ENCODE data around the gene MLEC.
"Not testable (repeated sequence)": the region's sequence is repeated elsewhere in the genome, so short reads cannot be mapped to it uniquely, and the experiment has no call there.

Gene MLEC

DNA sequence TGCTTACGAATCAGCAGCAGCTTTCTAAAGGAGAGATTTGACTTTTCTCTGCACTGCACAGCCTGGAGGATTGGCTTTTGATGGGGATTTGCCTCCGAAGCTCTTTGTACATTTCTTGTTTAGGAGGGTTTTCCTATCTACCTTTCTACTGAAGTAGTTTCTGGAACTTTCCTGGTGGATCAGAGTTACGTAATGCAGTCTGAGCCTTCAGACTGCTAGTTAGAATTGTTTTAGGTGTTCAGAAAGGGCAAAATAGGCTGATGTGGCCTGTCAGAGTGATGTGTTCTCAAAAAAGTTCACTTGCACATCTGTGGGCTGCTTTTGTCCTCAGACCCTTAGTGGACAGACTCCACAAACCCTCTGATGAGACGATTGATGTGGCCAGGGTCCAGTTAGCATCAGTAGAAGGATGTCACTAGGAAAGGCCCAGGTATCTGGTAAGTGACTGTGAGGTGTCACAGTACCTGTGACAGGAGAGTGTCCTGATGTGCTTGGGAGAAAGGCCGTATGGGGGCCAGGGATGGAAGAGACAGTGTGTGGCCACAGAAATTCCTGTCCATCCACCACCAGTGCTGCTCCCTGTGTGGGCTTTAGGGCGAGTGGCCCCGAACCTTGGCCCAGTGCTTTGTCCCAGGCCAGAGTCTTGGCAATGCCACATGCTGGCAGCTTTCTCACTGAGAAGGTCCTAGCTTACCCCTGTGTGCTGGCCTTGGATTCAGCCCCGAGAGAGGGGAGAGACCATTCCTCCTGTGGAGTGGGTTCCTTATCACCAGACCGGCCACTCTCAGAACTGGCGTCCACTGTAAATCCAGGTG is 34.2 kb downstream of the MLEC start:
- DNase-seq (ENCODE audit: low read depth in 2 of 2) = no peak

DNA sequence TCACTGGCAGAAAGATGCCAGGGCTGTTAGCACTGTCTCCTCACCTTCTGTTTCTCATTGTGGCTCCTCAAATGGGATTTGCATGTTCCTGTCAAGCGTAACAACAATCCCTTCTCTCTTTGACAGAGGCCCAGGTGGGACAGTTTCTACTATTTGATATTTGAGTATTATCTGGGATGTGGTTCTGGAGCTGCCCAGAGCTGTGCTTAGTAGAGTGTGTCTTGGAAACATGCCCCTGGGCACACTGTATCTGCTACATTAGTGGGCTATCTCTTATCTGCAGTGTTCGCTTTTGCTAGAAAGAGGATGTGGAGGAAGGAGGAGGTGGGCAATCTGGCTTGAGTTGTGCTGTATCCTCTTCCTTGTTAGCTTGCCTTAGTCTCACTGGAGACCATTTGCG is 34.9 kb downstream of the MLEC start:
- no peak for DNase-seq (ENCODE audit: low read depth in 2 of 2)

DNA sequence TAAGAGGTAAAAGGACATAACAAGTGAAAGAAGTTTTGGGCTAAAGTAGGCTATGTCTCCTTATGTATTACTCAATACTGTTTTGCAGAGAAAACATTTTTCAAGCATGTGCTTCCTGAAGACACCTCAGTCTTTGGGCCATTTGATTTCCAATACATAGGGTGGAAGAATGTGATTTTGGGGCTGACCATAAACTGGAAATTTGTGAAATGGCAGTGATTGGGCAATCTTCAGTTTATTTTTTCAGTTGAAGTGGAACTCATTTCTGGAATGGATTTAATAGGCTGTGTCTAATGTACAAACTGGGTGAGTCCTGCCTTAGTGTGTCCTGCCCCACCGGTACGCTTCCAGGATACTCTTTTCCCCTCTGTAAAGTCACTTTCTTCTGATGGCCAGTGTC is 35.8 kb downstream of the MLEC start:
- DNase-seq (ENCODE audit: low read depth in 2 of 2) = no peak

DNA sequence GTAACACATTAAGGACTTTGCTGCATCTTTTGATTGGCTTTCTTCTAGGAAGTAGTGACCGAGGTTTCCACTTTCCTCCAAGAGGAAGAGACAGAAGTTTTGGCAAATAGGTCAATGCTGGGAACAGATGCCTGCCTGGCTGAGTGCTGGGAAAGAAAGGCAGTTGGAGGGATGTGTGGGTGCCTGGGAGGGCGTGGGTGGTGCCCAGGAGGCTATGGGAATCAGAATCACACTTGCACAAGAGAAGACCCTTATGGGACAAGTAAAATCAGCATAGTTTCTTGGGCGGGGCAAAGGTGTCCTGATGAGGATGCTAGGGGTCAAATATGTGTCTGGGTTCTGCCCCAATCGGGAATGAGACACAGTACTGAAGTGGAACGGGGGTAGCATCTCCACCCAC is 37.8 kb downstream of the MLEC start:
- no peak for DNase-seq (ENCODE audit: low read depth in 2 of 2)

DNA sequence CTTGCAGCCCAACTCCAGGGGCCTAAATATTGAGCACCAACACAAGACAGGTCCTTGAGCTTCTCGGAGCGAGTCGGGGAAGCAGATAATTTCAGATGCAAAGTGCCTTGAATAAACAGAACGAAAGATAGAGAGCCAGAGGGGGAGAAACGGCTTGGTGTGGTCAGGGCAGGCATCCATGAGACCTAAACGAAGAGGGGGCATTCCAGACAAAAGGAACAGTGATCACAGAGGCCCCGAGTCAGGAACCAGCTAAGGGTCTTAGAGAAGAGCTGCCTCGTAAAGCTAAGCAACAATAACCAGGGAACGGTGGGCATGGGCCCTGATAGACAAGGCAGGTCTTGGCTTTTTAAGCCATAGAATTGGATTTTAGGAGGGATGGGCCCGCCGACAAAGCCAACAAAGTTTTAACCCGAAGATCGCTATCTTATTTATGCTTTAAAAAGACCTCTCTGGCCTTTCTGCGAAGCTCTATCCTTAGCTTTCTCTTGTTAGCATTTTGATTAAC is 38.3 kb downstream of the MLEC start:
- DNase-seq (ENCODE audit: low read depth in 2 of 2) = no peak

DNA sequence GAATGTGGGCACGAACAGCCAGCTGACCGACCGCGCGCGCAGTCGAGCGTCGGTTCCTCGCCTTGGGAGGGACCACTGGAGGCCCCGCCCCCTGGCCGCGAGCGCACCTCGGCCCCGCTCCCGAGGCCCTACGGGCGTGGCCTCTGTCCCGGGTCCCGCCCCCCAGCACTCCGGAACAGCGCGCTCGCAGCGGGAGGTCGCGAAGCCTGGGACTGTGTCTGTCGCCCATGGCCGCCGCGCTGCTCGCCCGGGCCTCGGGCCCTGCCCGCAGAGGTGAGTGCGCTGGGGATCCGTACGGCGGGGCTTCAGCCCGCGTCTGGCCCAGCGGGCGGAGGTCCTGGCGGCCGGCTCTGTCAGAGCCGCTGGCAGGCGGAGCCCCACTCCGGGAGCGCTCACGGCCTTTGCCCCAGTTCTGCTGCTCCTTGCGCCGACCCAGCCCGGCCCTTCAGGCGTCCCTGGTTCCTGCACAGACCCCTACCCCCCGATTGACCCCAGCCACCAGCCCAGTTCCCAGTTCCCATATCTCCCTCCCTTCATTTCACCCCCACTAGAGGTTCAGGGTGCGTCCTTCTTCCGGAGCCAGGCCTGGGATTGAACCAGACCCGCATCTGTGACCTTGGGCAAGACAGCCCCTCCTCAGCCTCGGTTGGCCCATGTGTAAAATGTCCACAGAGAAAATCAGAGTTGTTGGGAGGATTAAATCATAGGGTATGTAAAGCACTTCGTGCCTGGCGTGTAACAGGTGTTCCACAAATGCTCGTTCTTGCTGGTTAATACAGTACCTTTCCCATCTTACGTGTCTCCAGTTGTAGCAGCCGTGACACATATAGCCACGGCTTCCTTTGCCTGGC is 38.9 kb downstream of the MLEC start, which contains the start of gene ACADS:
ACADS (plus strand) TSS at position 168 of the 851 bp plus-strand sequence; CDS start at position 228, 60 bp downstream.
- DNase-seq (ENCODE audit: low read depth in 2 of 2) = peak; percentile 90 to 91

DNA sequence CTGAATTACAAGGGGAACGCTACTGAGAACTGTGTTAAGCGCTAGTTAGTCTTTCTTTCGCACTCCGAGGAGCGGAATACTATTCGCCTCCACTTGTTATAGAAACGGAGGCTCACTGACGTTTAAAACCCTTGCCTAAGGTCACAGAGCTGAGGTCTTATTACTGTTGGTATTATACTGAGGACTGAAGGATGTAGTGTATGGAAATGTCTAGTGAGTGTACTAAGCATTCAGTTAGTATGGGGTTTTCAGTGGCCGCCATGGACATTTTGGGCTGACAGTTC is 39.5 kb downstream of the MLEC start:
- no peak for DNase-seq (ENCODE audit: low read depth in 2 of 2)

DNA sequence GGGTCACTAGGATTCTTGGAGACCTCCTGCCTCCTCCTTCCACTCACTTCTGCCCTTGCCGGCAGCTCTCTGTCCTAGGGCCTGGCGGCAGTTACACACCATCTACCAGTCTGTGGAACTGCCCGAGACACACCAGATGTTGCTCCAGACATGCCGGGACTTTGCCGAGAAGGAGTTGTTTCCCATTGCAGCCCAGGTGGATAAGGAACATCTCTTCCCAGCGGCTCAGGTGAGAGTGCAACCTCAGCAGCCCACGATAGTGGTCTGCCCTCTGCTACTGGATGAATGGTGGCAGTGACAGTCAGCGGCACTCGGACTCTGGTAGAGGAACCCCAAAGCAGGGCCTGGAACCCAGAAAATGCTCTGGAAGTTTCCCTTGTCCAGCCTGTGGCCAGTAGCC is 40.0 kb downstream of the MLEC start:
- no peak for DNase-seq (ENCODE audit: low read depth in 2 of 2)

DNA sequence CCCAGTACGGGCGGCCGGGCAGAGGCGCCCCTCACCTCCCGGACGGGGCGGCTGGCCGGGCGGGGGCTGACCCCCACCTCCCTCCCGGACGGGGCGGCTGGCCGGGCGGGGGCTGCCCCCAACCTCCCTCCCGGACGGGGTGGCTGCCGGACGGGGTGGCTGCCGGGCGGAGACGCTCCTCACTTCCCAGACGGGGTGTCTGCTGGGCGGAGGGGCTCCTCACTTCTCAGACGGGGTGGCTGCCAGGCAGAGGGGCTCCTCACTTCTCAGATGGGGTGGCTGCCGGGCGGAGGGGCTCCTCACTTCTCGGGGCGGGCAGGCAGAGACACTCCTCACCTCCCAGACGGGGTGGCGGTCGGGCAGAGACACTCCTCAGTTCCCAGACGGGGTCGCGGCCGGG is 45.2 kb downstream of the MLEC start:
- not testable (repeated sequence) for DNase-seq (ENCODE audit: low read depth in 2 of 2)

DNA sequence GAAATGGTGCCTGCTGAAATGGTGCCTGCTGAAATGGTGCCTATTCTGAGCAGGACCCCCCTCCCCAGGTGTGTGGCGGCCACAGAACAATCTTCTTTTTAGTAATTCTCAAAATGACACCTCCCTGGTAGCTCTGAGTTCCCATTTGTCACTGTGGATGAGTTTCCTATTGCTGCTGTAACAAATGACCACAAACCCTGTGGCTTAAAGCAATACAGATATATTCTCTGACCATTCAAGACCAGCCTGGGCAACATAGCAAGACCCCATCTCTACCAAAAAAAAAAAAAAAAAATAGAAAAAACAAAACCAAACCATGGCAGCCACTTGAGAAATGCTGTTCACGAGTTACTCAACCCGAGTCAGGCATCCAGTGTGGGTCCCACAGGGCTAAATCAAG is 46.6 kb downstream of the MLEC start:
- DNase-seq (ENCODE audit: low read depth in 2 of 2) = no peak

DNA sequence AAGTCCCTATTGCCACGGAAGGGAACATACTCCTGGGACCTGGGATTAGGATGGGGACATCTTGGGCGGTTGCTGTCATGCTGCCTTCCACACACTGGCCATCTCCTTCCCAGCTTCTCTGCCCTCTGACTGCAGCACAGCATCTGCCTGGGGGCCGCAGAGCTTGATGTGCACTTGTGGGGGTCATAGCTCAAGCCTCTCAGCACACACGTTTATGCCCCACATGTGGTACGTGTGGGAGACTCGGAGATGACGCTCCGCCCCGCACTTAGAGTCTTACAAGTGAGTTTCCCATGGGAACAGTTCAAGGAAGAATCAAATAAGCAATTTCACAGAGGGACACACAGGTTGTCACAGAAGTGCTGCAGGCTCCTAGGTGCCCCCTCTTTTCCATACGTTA is 47.3 kb downstream of the MLEC start:
- DNase-seq (ENCODE audit: low read depth in 2 of 2) = no peak

DNA sequence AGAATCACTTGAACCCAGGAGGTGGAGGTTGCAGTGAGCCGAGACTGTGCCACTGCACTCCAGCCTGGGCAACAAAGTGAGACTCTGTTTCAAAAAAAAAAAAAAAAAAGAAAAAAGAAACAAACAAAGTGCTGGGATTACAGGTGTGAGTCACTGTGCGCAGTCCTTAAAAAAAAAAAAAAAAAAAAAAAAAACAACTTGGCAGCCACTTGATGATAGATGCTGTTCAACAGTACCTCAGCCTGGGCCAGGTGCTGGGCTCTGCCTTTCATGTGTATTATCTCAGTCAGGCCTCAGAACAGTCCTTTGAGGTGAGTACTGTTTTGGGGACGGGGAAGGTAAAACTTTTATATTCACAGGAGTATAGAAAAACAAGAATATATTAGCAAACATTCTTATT is 48.2 kb downstream of the MLEC start:
- no peak for DNase-seq (ENCODE audit: low read depth in 2 of 2)

DNA sequence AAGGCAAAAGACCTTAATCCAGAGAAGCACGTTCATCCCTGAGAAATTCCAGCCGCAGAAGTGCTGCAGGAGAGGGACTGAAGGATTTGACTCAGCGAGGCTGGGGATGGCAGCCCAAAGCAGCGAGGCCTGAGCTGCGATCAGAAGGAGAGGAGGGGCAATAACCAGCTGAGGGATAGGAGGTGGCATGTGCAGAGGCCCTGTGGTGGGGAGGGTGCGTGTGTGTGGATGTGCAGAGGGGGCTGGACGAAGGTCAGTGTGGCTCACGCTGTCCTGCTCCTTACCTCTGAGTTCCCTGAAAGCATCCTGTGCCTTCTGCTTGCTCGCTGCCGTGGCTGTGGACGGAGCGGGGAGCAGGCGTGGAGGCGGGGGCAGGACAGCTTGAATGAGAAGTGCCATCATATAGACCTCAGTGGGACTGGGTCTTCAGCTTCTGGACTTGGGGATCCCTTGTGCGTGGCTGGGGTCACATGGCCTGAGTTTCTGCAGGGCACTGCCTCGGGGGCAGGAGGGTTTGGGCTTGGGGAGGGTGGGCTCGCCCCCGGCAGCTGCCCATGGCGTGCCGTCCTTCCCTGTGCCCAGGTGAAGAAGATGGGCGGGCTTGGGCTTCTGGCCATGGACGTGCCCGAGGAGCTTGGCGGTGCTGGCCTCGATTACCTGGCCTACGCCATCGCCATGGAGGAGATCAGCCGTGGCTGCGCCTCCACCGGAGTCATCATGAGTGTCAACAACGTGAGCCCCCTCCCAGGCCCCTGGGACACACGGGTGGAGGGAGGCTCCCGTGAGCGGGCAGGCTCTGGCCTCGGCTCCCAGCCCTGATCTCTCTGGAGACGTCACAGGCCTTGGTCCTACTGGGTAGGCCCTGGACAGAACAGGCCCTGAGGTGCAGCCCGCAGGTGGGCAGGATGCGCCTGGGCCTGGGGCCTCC is 49.7 kb downstream of the MLEC start:
- no peak for DNase-seq (ENCODE audit: low read depth in 2 of 2)

DNA sequence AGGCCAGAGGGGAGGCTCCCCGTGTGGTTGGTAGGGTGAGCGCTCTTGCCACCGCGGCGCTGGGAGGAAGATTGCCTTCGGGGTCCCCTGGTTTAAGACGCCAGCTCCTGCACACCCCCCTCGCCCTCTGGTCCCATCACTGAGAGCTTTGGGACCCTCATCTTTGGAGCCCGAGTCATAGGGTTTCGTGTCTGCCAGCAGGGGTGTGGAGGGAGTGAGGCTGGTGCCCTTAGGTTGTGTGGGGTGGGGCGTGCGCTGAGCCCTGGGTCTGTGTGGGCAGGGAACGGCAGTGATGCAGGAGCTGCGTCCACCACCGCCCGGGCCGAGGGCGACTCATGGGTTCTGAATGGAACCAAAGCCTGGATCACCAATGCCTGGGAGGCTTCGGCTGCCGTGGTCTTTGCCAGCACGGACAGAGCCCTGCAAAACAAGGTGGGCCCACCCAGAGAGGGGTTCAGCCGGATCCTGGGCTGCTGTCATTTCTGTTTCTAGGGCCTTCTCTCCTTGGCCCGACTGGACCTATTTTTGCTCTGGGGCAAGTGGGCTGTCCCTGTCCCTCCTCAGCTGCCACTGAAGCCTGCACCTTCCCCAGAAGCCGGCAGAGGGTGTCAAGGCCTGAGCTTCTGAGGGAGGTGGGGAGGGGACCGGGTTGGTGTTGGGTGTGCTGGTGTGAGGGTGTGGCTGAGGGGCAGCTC is 50.8 kb downstream of the MLEC start:
- no peak for DNase-seq (ENCODE audit: low read depth in 2 of 2)

DNA sequence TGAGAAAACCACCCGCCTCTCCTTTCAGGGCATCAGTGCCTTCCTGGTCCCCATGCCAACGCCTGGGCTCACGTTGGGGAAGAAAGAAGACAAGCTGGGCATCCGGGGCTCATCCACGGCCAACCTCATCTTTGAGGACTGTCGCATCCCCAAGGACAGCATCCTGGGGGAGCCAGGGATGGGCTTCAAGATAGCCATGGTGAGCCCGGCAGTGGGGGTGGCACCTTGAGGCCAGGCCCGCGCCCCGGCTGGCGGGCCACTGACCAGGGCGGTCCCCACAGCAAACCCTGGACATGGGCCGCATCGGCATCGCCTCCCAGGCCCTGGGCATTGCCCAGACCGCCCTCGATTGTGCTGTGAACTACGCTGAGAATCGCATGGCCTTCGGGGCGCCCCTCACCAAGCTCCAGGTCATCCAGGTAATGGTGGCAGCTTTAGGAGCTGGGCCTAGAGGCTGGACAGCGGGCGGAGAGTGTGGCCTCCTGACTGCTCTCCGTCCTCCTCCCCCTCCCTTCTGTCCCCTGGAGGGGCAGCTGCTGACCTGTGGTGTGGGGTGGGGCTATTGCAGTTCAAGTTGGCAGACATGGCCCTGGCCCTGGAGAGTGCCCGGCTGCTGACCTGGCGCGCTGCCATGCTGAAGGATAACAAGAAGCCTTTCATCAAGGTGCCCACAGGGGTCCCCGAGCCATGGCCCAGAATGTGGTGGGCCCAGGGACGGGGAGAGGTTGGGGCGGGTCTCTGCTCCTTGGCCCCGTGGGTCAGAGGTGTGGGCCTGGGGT is 51.5 kb downstream of the MLEC start:
- no peak for DNase-seq (ENCODE audit: low read depth in 2 of 2)

DNA sequence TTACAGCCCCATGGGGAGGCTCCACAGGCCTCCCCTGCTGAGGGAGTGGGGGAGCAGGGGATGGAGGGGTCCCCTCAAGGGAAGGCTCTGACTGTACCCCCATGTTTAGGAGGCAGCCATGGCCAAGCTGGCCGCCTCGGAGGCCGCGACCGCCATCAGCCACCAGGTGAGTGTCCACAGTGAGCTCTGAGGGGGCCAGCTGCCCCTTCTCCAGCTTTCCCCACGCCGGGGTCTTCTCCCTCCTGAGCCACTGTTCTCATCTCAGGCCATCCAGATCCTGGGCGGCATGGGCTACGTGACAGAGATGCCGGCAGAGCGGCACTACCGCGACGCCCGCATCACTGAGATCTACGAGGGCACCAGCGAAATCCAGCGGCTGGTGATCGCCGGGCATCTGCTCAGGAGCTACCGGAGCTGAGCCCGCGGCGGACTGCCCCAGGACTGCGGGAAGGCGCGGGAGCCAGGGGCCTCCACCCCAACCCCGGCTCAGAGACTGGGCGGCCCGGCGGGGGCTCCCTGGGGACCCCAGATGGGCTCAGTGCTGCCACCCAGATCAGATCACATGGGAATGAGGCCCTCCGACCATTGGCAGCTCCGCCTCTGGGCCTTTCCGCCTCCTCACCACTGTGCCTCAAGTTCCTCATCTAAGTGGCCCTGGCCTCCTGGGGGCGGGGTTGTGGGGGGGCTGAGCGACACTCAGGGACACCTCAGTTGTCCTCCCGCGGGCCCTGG is 52.2 kb downstream of the MLEC start:
- no peak for DNase-seq (ENCODE audit: low read depth in 2 of 2)

DNA sequence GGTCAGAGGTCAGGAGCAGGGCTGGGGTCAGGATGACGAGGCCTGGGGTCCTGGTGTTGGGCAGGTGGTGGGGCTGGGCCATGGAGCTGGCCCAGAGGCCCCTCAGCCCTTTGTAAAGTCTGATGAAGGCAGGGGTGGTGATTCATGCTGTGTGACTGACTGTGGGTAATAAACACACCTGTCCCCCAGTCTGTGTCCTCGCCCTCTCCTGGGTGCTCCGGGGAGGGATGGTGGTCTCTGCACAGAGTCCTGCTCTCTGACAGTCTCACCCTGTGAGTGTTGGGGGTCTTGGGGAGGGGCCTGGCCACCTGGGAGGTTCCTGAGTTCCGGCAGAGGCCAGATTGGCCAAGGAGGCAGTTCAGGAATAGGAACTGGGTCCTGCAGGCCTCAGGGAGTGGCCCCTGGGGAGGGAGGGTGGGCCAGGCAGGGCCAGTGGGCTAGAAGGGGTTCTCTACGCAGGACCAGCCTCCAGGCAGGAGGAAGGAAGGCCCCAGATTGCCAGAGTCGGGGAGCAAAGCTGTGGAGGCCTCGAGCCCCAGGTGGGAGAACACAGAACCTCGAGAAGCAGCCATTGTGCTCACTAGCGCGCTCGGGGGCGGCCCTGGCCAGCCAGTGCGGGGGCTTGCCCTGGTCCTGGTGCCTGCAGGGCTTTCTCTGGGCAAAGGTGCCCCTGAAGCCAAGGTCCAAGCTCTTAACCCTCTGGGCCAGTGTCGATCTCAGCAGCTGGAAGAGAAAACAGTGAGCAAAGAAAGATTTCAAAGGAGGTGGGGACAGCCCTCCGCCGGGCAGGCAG is 53.1 kb downstream of the MLEC start:
- DNase-seq (ENCODE audit: low read depth in 2 of 2) = no peak

DNA sequence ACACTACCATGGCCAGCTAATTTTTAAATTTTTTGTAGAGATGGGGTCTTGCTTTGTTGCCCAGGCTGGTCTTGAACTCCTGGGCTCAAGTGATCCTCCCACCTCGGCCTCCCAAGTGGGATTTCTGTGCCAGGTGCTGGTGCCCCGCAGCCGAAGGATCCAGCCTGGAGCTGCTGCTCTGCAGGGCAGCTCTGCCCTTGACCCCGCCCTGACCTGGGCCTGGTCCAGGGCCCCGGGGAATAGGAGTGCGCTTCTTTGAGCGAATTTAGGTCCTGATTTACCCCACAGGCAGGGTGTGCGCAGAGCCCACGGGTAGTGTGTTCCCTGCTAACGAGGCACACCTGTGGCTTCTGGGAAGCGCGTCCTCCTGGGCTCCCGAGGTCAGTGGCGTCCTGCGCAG is 53.9 kb downstream of the MLEC start:
- no peak for DNase-seq (ENCODE audit: low read depth in 2 of 2)
